ENCODE measurements around the gene KLHL29. TPM values are rescaled to one million over a fixed set of nuclear protein-coding genes. Genes with fewer than 3 reads are reported as not detected.

Gene KLHL29
- total and polyA plus RNA-seq, 2 donors (not counting 1 experiment from before 2014, with no cell fraction given): 1.3 to 3.4 TPM

DNA sequence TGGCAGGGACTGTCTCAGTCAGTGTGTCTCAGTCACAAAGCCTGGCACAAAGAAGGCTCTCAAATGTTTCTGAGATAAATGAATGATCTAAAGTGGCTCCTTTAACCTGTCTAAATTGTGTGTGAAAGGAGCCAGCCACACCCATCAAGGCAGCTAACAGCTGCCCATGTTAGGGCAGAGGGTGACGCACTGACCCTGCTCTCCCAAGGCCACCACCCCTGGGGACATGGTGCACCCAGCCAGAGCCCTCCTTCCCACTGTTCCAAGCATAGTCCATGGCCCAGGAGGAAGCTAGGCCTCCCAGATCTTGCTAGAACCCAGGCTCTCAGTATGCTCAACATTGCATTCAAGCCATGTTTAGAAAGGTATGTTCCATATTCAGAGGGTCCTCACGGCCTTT, 100.3 kb downstream of the KLHL29 start:
- H2AFZ ChIP-seq (ENCODE audit: insufficient read depth, low read depth, low read length, poor library complexity, severe bottlenecking): no peak overlapping the region
- intact Hi-C loops (cut with micrococcal nuclease): no loop called here
- no peaks in the 10 kb centered on the region for H3K36me3 ChIP-seq (replicated peaks in 1 of 2; ENCODE audit: control extremely low read depth in 1 of 2, control insufficient read depth in 1 of 2, extremely low read depth in 1 of 2, insufficient read depth in 2 of 2, low read length in 1 of 2)
- ATAC-seq (ENCODE audit: low read depth): no peak
- no peaks in the 10 kb centered on the region for H3K4me1 Mint-ChIP-seq
- H3K4me3 Mint-ChIP-seq: no peak overlapping the region
- no peaks in the 10 kb centered on the region for H3K79me2 ChIP-seq (ENCODE audit: control insufficient read depth, insufficient read depth, low read length)
- TF ChIP-seq EZH2 (IDR thresholded peaks at IDR 0.05; ENCODE audit: borderline replicate concordance, insufficient read depth, low read depth, low read length, poor library complexity, severe bottlenecking): no peak
- TF ChIP-seq, protein P1, sequence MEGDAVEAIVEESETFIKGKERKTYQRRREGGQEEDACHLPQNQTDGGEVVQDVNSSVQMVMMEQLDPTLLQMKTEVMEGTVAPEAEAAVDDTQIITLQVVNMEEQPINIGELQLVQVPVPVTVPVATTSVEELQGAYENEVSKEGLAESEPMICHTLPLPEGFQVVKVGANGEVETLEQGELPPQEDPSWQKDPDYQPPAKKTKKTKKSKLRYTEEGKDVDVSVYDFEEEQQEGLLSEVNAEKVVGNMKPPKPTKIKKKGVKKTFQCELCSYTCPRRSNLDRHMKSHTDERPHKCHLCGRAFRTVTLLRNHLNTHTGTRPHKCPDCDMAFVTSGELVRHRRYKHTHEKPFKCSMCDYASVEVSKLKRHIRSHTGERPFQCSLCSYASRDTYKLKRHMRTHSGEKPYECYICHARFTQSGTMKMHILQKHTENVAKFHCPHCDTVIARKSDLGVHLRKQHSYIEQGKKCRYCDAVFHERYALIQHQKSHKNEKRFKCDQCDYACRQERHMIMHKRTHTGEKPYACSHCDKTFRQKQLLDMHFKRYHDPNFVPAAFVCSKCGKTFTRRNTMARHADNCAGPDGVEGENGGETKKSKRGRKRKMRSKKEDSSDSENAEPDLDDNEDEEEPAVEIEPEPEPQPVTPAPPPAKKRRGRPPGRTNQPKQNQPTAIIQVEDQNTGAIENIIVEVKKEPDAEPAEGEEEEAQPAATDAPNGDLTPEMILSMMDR (IDR thresholded peaks at IDR 0.05): no peak
- no peak for DNase-seq
- no peak overlapping the region for H3K27ac Mint-ChIP-seq
- H3K4me2 ChIP-seq (replicated peaks; ENCODE audit: low read depth, low read length, poor library complexity, severe bottlenecking): no peak overlapping the region
- H3K4me3 ChIP-seq (ENCODE audit: control extremely low read depth in 1 of 5, extremely low read depth in 1 of 5, insufficient read depth in 1 of 5, low read depth in 2 of 5, low read length in 4 of 5): no peak overlapping the region
- ChIA-PET CTCF (no interaction called here), POLR2A (no interaction called here)
- H3K27me3 ChIP-seq (replicated peaks in 1 of 4; ENCODE audit: control extremely low read depth in 1 of 4, control insufficient read depth in 3 of 4, insufficient read depth in 4 of 4, low read length in 3 of 4): no peaks in the 10 kb centered on the region
- no peaks in the 10 kb centered on the region for H4K20me1 ChIP-seq (ENCODE audit: control insufficient read depth, insufficient read depth, low read length, poor library complexity, severe bottlenecking)
- WGBS (ENCODE audit: insufficient coverage): 100% methylated on average over 2 of the region's 2 CpGs
- H3K27me3 Mint-ChIP-seq: peaks cover 5% of the 10 kb centered on the region
- H3K4me1 ChIP-seq (ENCODE audit: control insufficient read depth in 2 of 2, insufficient read depth in 2 of 2, low read length in 2 of 2): no peaks in the 10 kb centered on the region
- no peaks in the 10 kb centered on the region for H3K9me3 Mint-ChIP-seq (ENCODE audit: insufficient read depth)
- H3K9ac ChIP-seq (ENCODE audit: low read length): no peak overlapping the region
- no peaks in the 10 kb centered on the region for H3K9me3 ChIP-seq (ENCODE audit: control extremely low read depth in 1 of 3, control insufficient read depth in 2 of 3, insufficient read depth in 1 of 3, low read length in 2 of 3)
- H3K27ac ChIP-seq (ENCODE audit: low read length in 2 of 2): no peak overlapping the region

DNA sequence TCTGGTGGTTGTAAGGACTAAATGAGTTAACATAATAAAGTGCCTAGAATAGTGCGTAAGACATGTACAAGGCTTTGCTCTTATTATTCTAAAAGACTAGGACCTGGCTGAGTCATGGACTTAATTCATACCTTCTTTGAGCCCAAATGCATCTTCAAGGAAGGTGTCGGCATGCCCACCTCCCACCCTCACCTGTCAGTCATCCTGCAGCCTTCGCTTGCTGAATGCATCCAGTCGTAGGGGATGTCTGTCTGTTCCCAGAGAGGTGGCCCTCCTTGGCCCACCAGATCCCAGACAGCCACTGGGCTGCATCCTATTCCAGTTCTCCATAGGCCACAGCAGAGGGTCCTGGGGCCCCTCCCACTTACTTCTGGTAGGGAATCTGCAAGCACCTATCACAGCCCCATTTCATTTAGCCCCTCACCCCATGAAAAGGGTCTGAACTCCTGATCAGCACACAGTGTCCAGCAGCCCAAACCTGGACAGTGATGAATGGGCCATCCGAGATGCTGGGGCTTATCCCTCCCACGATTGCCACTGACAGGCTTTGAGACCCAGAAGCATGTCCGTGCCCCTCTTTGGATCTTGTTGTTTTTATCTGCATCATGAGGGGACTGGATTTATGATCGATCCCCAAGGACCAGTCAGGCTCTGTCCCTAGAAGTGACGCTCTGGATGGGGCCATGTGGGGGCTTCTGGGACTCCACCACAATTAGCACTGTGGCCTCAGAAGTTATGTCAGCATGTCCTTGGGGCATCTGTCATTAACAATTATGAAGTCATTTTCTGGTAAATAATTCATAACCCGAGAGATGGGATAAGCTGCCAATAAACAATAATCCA, 101.1 kb downstream of the KLHL29 start:
- TF ChIP-seq, protein P1 (IDR thresholded peaks at IDR 0.05): no peak
- TF ChIP-seq EZH2 (IDR thresholded peaks at IDR 0.05; ENCODE audit: borderline replicate concordance, insufficient read depth, low read depth, low read length, poor library complexity, severe bottlenecking): no peak
- no peaks in the 10 kb centered on the region for H3K9me3 Mint-ChIP-seq (ENCODE audit: insufficient read depth)
- H3K9ac ChIP-seq (ENCODE audit: low read length): no peak overlapping the region
- no peak for DNase-seq
- H4K20me1 ChIP-seq (ENCODE audit: control insufficient read depth, insufficient read depth, low read length, poor library complexity, severe bottlenecking): no peaks in the 10 kb centered on the region
- no peak overlapping the region for H3K27ac ChIP-seq (ENCODE audit: low read length in 2 of 2)
- POLR2A ChIA-PET: no interaction called here
- H3K9me3 ChIP-seq (ENCODE audit: control extremely low read depth in 1 of 3, control insufficient read depth in 2 of 3, insufficient read depth in 1 of 3, low read length in 2 of 3): no peaks in the 10 kb centered on the region
- 96% methylated on average over 9 of the region's 10 CpGs for WGBS (ENCODE audit: insufficient coverage)
- no peaks in the 10 kb centered on the region for H3K27me3 ChIP-seq (replicated peaks in 1 of 4; ENCODE audit: control extremely low read depth in 1 of 4, control insufficient read depth in 3 of 4, insufficient read depth in 4 of 4, low read length in 3 of 4)
- ATAC-seq (ENCODE audit: low read depth): no peak
- no peak overlapping the region for H3K4me3 Mint-ChIP-seq
- CTCF ChIA-PET: no interaction called here
- H3K4me1 Mint-ChIP-seq: no peaks in the 10 kb centered on the region
- H3K27me3 Mint-ChIP-seq: no peaks in the 10 kb centered on the region
- H3K4me3 ChIP-seq (ENCODE audit: control extremely low read depth in 1 of 5, extremely low read depth in 1 of 5, insufficient read depth in 1 of 5, low read depth in 2 of 5, low read length in 4 of 5): no peak overlapping the region
- H3K27ac Mint-ChIP-seq: no peak overlapping the region
- no peaks in the 10 kb centered on the region for H3K36me3 ChIP-seq (replicated peaks in 1 of 2; ENCODE audit: control extremely low read depth in 1 of 2, control insufficient read depth in 1 of 2, extremely low read depth in 1 of 2, insufficient read depth in 2 of 2, low read length in 1 of 2)
- intact Hi-C loops (cut with micrococcal nuclease): no loop called here
- no peaks in the 10 kb centered on the region for H3K79me2 ChIP-seq (ENCODE audit: control insufficient read depth, insufficient read depth, low read length)
- no peaks in the 10 kb centered on the region for H3K4me1 ChIP-seq (ENCODE audit: control insufficient read depth in 2 of 2, insufficient read depth in 2 of 2, low read length in 2 of 2)
- no peak overlapping the region for H3K4me2 ChIP-seq (replicated peaks; ENCODE audit: low read depth, low read length, poor library complexity, severe bottlenecking)
- no peak overlapping the region for H2AFZ ChIP-seq (ENCODE audit: insufficient read depth, low read depth, low read length, poor library complexity, severe bottlenecking)

All from B cell (primary cell).